Measurements from ENCODE around the gene PURA. TPM values are rescaled to one million over a fixed set of nuclear protein-coding genes. Genes with fewer than 3 reads are reported as not detected.

PURA gene
- total and polyA plus RNA-seq, 2 of the 4 experiments (the other 2 are of a cell fraction): 3.8 to 5.6 TPM

GRCh38 chr5:140111859-140112551, 1.9 kb upstream of the PURA start:
- peak overlapping the region; percentile 40; the same call in 1 of the 3 replicates for H2BK15ac ChIP-seq (ENCODE audit: low read depth, low read length)
- H3K9me3 ChIP-seq (ENCODE audit: control insufficient read depth, insufficient read depth, low read length): no peaks in the 10 kb centered on the region
- H4K5ac ChIP-seq (ENCODE audit: low read depth, low read length): no peak overlapping the region
- peak overlapping the region; percentile 35 for H2AK9ac ChIP-seq (replicated peaks; ENCODE audit: low read depth, low read length, poor library complexity)
- peak overlapping the region; percentile 97 for H3K23ac ChIP-seq (ENCODE audit: low read depth, low read length)
- no peak overlapping the region for H3K27ac ChIP-seq (ENCODE audit: insufficient read depth, low read length)
- peaks cover 32% of the 10 kb centered on the region for H4K20me1 ChIP-seq (ENCODE audit: insufficient read depth, low read length)
- peaks cover 2% of the 10 kb centered on the region; the same call in 1 of the 2 replicates for H3K36me3 ChIP-seq (ENCODE audit: control insufficient read depth, insufficient read depth, low read length)
- no peak overlapping the region for H2AFZ ChIP-seq (replicated peaks; ENCODE audit: low read length, poor library complexity)
- WGBS, 2 experiments (ENCODE audit: extremely low coverage in 2 of 2, insufficient read length in 1 of 2): 35% methylated on average over 2 of the region's 8 CpGs; no CpG with 5 or more reads in 1 of the 2 experiments
- peak overlapping the region; percentile 52 to 59; a peak in 2 of 4 replicates for H4K8ac ChIP-seq (ENCODE audit: low read depth in 2 of 2, low read length in 2 of 2)
- peak overlapping the region; percentile 62 for H3K4ac ChIP-seq (ENCODE audit: low read depth, low read length)
- peak overlapping the region; percentile 68 for H2AK5ac ChIP-seq (ENCODE audit: low read depth, low read length)
- H4K91ac ChIP-seq (ENCODE audit: insufficient read depth, low read depth, low read length): peak overlapping the region; percentile 73
- intact Hi-C loops (cut with micrococcal nuclease): no loop called here
- H3K14ac ChIP-seq (replicated peaks; ENCODE audit: low read depth, low read length): peak overlapping the region; percentile 57
- H3K4me2 ChIP-seq (ENCODE audit: low read depth, low read length): peak overlapping the region; percentile 99; the same call in 1 of the 2 replicates
- H3K4me1 ChIP-seq (ENCODE audit: control insufficient read depth, insufficient read depth, low read length): peaks cover 10% of the 10 kb centered on the region
- CTCF ChIA-PET: interaction anchor here (0.6 to 1.4 kb wide), 4 partner anchors 9 to 234 kb away, joined by 3 to 4 read pairs (median 3); partner anchors contain the start of gene HBEGF
- no TSS peak for BruUV-seq (replicated peaks)
- H3K18ac ChIP-seq (ENCODE audit: low read depth, low read length): no peak overlapping the region
- peak overlapping the region; percentile 73 for H2BK120ac ChIP-seq (ENCODE audit: low read depth, low read length)
- peaks cover 6 to 61% of the 10 kb centered on the region in 2 experiments for H3K79me1 ChIP-seq (ENCODE audit: low read depth in 1 of 2, low read length in 2 of 2)
- dilution Hi-C loops (cut with HindIII; ENCODE audit: low sequenced_read_pairs, unreplicated experiment): no loop called here
- POLR2A ChIA-PET (ENCODE audit: unreplicated experiment): no interaction called here
- 0 out of 2 replicates have a peak overlapping the region, but pooled peaks have one; percentile 92 for H3K9ac ChIP-seq (ENCODE audit: low read depth, low read length)
- peaks cover 6% of the 10 kb centered on the region; the same call in 1 of the 2 replicates for H3K9me1 ChIP-seq (ENCODE audit: insufficient read depth, low read length)
- H3K27me3 ChIP-seq (ENCODE audit: control insufficient read depth, insufficient read depth, low read length): no peaks in the 10 kb centered on the region
- DNase-seq: no peak
- H2BK20ac ChIP-seq (ENCODE audit: low read depth, low read length): peak overlapping the region; percentile 67
- in situ Hi-C loops (cut with MboI; ENCODE audit: low sequenced_read_pairs): loop anchor here (25.0 kb wide), 1 partner anchor 475 kb away; the partner anchor contains the start of gene CXXC5
- H3K4me3 ChIP-seq (ENCODE audit: insufficient read depth, low read depth, low read length): no peak overlapping the region
- H2BK5ac ChIP-seq (ENCODE audit: low read depth, low read length, poor library complexity, severe bottlenecking): peak overlapping the region; percentile 92
- ATAC-seq (ENCODE audit: low read depth): no peak
- peak overlapping the region; percentile 39; the same call in 1 of the 2 replicates for H3K56ac ChIP-seq (ENCODE audit: extremely low read depth, insufficient read depth, low read length)
- TF ChIP-seq BHLHE40 (IDR thresholded peaks at IDR 0.05; ENCODE audit: low read depth, low read length) (no peak), ELK1 (IDR thresholded peaks at IDR 0.05; ENCODE audit: borderline replicate concordance, low read depth, low read length) (no peak), CHD1 (IDR thresholded peaks at IDR 0.05; ENCODE audit: low read depth, low read length) (no peak), POLR2A (IDR thresholded peaks at IDR 0.05; ENCODE audit: low read depth, low read length) (no peak), USF2 (IDR thresholded peaks at IDR 0.05; ENCODE audit: low read depth, low read length) (no peak), RAD21 (IDR thresholded peaks at IDR 0.05; ENCODE audit: low read length) (no peak), CEBPB (IDR thresholded peaks at IDR 0.05; ENCODE audit: low read depth, low read length) (no peak), NFE2L2 (IDR thresholded peaks at IDR 0.05; ENCODE audit: low read depth, low read length) (no peak), MXI1 (IDR thresholded peaks at IDR 0.05; ENCODE audit: borderline replicate concordance, low read depth, low read length) (no peak), MAFK (IDR thresholded peaks at IDR 0.05; ENCODE audit: low read depth, low read length) (no peak), CTCF (conservative IDR thresholded peaks at IDR 0.05; ENCODE audit: low read depth, low read length) (no peak), SMC3 (IDR thresholded peaks at IDR 0.05; ENCODE audit: low read depth, low read length) (no peak), RFX5 (IDR thresholded peaks at IDR 0.05; ENCODE audit: low read depth, low read length) (no peak), MAZ (IDR thresholded peaks at IDR 0.05; ENCODE audit: borderline replicate concordance, low read depth, low read length) (no peak), FOS (IDR thresholded peaks at IDR 0.05; ENCODE audit: low read depth, low read length) (no peak)
